GM19193 (cell line): Measurements from ENCODE around the gene PSMA5.

Source experiments
- POLR2A ChIP-seq: IDR thresholded peaks from 4 replicates; pipeline ENCODE4 v1.6.1; 2011; ENCODE audit not compliant: insufficient read depth, insufficient read length; ENCODE audit errors: extremely low read depth

Gene PSMA5

GRCh38 chr1:109397581-109398342 is 28.5 kb downstream of the PSMA5 start, which contains the start of gene SORT1:
Gene SORT1 (minus strand): TSS chr1:109397918. CDS start chr1:109397892, 26 bp downstream.
- peak; percentile 20 for TF ChIP-seq POLR2A

- TF ChIP-seq POLR2A: no peak
Observed at GRCh38 chr1:109396871-109397580, 29.2 kb downstream of the PSMA5 start.

DNA sequence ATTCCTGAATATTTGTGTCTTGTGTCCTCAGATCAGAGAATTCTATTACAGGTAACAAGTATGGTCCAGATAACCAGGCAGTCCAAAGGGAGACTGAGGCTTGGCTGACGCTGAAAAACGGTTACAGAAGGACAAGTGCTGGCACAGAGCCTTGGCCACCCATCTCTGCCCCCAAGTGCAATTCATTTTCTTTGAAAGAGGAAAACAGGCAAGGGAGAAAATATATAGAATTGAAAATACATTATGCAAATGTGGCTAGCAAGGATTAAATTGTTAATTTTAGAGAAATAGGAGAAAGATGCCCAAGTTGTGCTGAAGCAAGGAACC is 29.8 kb downstream of the PSMA5 start:
- TF ChIP-seq POLR2A: no peak

GRCh38 chr1:109395602-109396512 is 30.4 kb downstream of the PSMA5 start:
- TF ChIP-seq POLR2A: no peak

- TF ChIP-seq POLR2A: no peak
Observed at GRCh38 chr1:109394591-109395281, 31.5 kb downstream of the PSMA5 start.

DNA sequence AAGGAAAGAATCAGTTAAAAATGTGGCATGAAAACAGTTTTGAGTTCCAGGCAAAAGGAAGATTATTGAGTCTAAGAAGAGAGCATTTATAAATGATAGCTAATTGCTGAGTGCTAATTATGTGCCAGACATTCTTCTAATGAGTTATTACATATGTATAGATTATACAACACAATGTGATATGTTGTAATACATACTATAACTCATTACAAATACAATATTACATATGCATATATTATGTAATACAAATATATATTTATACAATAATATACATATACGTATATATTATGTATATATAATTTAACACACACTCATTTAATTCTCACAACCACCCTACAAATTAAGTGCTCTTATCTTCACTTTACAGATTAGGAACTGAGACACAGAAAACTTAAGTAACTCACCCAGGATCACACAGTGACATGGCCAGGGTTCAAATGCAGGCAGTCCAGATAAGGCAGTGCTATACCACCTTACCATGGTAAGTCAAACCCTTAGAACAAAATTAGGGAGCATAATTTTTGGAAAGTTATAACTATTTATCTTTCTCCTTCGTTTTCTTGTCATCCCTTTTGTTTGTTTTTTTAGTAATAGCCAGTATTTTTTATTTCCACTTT is 32.5 kb downstream of the PSMA5 start:
- TF ChIP-seq POLR2A: no peak

- no peak for TF ChIP-seq POLR2A
Observed at GRCh38 chr1:109392788-109393616, 33.2 kb downstream of the PSMA5 start.

GRCh38 chr1:109392037-109392787 is 34.0 kb downstream of the PSMA5 start:
- TF ChIP-seq POLR2A: no peak

DNA sequence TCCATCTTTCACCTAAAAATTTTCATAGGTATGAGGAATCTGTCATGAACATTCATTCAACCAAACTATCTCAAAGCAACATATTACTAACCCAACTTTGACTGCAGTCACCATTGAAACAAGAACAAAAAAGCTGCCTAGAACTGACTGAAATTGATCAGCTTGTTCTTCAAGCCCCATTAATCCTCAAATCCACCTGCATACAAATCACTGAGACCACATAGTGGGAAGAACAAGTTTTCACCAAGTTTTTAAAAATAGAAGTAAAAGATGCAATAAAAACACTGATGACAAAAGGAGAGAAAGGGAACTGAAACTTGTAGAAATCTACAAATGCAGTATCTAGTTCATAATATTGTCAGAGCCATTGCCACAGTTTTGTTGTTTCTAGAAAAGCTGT is 34.6 kb downstream of the PSMA5 start:
- no peak for TF ChIP-seq POLR2A

- TF ChIP-seq POLR2A: no peak
Observed at GRCh38 chr1:109391157-109391556, 35.1 kb downstream of the PSMA5 start.

DNA sequence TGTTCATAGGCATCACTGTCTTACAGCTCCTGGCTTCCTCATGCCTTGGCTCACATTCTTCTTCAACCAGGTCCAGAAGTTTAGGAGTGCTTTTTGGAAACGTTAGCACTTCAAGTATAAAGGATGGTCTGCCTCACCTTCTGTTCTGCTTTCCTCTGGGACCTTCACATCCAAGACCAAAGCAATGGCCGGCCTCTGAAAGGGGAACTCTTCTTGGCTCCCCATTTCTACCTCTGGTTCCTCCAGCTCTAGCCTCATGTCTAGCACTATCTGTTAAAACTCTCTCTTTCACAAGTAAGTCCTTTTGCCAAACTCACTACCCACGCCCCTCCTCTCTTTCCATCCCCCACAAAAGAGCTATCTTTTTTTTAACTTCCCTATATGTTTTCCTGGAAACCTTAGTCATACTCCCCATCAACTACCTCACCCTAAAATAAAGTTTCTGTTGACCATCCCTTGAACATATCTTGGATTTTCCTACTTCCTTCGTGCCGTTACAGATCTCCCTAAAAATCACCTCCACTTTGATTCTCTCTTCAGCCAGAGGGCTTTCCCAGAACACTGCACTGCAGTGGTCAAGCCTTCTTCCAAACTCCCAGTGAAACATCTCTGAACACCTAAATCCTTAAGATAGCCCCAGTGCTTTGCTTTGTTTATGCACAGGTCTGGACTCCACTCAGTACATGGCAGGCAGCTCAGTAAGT is 36.5 kb downstream of the PSMA5 start:
- TF ChIP-seq POLR2A: no peak
